ENCODE data around the gene MYO18B.

MYO18B gene

DNA sequence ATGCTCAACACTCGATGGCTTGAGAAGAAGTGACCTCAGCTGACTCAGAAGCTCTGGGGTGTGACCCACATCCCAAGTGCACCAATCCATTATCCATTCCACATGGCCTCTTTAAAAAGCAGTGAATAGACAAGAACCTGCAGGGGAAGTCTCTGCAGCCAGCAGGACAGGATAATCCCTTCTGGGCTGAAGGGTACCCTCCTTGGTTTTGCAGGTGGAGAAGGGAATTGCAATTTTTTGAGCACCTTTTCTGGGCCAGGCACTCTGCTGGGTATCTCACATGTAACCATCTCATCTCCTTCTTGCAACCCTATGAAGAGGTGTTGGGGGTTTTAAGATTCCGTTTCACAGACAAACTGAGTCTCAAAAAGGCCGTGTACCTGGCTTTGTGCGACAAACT lies 76.6 kb downstream of the MYO18B start:
- in situ Hi-C loops (cut with MboI; ENCODE audit: low sequenced_read_pairs), result no loop called here

DNA sequence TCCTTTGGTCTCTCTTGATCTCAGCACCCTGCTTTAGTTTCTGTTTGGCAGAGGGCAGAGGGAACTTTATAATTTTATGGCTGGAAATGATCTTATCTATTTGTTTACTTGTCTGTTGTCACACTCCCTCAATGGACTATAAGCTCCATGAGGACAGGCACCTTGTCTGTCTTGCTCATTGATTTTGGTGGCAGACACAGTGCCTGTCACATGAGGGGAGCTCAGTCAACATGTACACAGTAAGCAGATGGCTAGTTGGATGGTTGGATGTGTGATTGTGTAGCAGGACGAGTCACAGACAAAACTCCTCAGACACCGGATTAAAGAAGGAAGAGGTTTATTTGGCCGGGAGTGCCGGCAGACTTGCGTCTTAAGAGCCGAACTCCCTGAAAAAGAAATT lies 80.4 kb downstream of the MYO18B start:
- in situ Hi-C loops (cut with MboI; ENCODE audit: low sequenced_read_pairs), result no loop called here

DNA sequence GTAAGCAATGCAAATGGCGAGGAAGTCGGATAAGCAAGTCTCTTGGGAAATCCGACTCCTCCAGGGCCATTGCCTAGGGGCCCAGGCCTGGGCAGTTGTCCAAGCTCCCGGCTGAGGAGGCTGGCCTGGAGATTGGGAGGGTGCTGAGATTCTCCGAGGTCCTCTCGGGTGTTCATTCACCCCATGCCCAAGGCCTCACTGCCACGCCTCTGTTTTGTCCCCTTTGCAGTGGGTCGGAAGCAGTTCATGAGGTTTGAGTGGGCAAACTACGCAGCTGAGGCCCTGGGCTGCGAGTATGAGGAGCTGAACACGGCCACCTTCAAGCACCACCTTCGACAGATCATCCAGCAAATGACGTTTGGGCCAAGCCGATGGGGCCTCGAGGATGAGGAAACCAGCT lies 81.3 kb downstream of the MYO18B start:
- in situ Hi-C loops (cut with MboI; ENCODE audit: low sequenced_read_pairs), result no loop called here

GRCh38 chr22:25824828-25825423 lies 82.9 kb downstream of the MYO18B start:
- in situ Hi-C loops (cut with MboI; ENCODE audit: low sequenced_read_pairs), result no loop called here

- in situ Hi-C loops (cut with MboI; ENCODE audit: low sequenced_read_pairs), result no loop called here
Observed at GRCh38 chr22:25827415-25827814, 85.4 kb downstream of the MYO18B start.

- in situ Hi-C loops (cut with MboI; ENCODE audit: low sequenced_read_pairs), result no loop called here
Observed at GRCh38 chr22:25828422-25828821, 86.4 kb downstream of the MYO18B start.

GRCh38 chr22:25829237-25829636 lies 87.2 kb downstream of the MYO18B start:
- in situ Hi-C loops (cut with MboI; ENCODE audit: low sequenced_read_pairs), result no loop called here

- in situ Hi-C loops (cut with MboI; ENCODE audit: low sequenced_read_pairs), result no loop called here
Observed at GRCh38 chr22:25829808-25830777, 88.1 kb downstream of the MYO18B start.

GRCh38 chr22:25833091-25833490 lies 91.1 kb downstream of the MYO18B start:
- in situ Hi-C loops (cut with MboI; ENCODE audit: low sequenced_read_pairs), result no loop called here

DNA sequence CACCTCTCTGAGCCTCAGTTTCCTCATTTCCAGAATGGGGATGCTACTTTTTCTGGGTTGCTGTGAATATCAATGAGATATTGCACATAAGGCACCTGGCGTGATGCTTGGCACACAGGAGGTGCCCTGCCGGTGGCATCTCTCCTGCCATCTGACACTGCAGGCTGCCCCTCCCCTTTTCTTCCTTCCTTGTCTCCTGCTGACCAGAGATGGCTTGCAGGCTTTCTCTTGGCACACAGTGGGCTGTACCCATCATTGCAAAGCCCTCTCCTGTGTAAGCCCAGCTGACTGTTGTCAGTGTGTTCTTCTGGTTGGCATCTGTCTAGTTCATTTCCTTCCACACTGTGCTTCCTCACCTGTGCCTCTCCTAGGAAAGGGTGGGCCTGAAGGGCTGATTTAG lies 91.7 kb downstream of the MYO18B start:
- in situ Hi-C loops (cut with MboI; ENCODE audit: low sequenced_read_pairs), result no loop called here

GRCh38 chr22:25834490-25834889 lies 92.5 kb downstream of the MYO18B start:
- in situ Hi-C loops (cut with MboI; ENCODE audit: low sequenced_read_pairs), result no loop called here

DNA sequence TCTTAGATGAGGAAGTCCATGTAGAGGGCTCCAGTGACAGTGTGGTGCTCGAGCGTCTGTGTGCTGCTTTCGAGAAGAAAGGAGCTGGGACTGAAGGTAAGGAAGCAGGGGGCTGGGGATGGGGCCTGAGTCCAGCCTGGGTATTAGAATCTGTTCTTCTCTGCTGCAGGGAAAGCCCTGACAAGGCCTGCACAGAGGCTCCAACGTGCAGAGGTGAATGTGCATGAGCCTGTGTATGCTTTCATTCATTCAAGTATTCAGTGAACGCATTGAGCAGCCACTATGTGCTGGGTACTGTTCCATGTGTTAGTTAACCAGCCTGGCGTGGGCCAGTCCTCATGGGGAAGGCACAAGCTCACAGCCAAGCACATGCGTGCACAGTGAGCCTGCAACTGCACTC lies 93.4 kb downstream of the MYO18B start:
- in situ Hi-C loops (cut with MboI; ENCODE audit: low sequenced_read_pairs), result no loop called here

DNA sequence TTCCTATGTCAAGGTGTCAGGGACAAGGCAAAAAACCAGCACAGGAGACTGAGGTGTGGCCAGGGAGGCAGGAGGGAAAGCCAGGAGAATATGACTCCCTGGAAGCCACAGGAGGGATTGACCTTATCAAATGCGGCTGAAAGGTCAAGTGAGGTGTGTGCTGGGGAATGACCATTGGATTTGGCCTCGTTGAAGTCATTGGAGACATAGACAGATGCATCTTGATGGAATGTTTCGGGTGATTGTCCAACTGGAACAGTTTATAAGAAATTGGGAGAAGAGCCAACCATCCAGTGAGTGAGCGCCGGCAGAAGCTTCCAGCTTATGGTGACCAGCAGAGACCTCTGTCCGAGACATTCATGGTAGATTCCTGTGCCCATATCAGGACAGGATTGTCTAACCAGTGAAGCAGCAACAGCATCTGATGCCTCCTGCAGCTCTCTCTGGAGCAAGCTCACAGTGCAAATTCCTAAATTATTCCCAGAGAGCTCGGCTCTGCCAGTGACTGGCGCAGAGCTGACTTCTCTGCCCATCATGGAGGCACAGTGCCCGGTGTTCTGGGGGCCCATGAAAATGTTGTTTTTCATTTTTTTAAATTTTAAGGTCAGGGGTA lies 95.4 kb downstream of the MYO18B start:
- in situ Hi-C loops (cut with MboI; ENCODE audit: low sequenced_read_pairs), result no loop called here

DNA sequence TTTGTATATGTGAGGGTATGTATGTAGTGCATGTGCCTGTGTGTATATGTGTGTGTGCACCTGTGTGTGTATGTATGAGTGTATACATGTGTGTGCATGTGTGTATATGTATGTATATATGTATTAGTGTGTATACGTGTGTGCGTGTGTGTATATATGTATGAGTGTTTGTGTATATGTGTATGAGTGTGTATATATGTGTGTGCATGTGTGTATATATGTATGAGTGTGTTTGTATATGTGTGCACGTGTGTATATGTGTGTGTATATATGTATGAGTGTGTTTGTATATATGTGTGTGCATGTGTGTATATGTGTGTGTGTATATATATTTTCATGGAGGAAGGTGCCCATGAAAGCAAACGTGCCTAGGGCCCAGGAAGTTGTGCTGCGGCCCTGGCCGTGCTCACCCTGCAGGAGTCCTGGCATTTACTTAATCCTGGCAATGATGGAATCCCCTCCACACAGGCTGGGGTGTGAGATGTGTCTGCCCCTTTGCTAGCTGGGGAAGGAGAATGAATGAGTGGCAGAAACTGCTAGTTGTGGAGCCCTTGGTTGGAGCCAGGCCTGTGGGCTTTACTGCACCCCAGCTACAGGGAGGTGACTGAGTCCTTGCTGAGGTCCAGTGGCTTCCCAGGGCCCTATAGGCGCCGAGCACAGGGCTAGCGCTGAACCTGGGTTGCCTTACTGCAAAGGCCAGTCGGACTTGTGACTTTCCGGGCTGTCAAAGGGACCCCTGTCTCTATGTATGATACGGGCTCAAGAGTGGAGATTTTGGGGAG lies 97.2 kb downstream of the MYO18B start:
- in situ Hi-C loops (cut with MboI; ENCODE audit: low sequenced_read_pairs), result no loop called here

GRCh38 chr22:25839755-25840154 lies 97.8 kb downstream of the MYO18B start:
- in situ Hi-C loops (cut with MboI; ENCODE audit: low sequenced_read_pairs), result no loop called here

DNA sequence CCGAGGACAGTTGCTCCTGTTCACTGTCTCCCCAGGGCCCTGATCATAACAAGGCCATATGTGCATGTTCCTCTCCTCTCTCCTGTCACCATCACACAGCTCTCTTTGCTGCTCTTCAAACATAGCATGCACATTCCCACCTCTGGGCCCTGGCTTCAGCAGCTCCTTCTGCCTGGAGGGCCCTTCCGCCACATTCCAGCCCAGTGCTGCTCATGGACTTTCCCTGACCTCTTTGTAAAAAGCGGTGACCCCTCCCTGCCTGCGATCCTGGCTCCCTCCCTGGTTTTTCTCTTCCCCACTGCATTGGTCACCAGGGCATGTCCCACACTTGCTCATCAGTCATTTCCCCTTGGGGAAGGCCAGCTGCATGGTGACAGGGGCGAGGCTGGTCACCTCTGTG lies 98.2 kb downstream of the MYO18B start:
- in situ Hi-C loops (cut with MboI; ENCODE audit: low sequenced_read_pairs), result no loop called here

DNA sequence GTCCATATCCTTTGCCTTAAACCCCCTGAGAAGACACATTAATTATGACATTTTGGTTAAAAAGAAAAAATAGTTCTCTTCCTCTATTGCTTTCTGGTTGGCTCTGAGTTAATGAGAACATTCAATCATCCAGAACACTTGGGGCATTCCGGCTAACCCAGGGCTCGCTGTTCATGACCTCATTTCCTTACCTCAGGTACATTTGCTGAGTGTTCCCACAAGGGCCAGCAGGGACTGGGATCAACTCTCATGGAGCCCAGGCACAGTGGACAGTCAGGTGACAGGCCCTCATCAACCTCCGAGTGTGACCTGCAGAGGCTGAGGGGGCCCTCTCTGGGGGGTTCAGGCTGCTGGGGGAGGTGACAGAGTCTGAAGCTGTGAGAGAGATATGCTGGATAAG lies 98.9 kb downstream of the MYO18B start:
- in situ Hi-C loops (cut with MboI; ENCODE audit: low sequenced_read_pairs), result no loop called here

DNA sequence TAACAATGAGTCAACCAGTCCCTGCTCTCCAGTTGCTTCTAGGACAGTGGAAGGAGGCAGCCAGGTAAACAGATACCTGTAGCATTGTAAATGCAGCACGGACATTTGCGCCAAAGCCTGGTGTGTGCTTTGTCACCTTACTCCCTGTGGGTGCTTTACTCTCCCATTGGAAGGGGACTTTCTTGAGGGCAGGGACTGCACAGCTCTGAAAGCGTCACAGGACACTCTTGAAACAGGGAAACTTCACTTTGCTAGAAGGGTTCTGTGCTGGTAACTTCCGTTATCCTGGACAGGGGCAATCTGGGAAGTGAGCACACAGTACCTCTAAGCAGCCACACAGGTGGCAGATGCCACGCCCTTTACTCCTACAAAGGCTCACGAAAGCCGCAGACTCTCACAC lies 99.8 kb downstream of the MYO18B start:
- in situ Hi-C loops (cut with MboI; ENCODE audit: low sequenced_read_pairs), result no loop called here

DNA sequence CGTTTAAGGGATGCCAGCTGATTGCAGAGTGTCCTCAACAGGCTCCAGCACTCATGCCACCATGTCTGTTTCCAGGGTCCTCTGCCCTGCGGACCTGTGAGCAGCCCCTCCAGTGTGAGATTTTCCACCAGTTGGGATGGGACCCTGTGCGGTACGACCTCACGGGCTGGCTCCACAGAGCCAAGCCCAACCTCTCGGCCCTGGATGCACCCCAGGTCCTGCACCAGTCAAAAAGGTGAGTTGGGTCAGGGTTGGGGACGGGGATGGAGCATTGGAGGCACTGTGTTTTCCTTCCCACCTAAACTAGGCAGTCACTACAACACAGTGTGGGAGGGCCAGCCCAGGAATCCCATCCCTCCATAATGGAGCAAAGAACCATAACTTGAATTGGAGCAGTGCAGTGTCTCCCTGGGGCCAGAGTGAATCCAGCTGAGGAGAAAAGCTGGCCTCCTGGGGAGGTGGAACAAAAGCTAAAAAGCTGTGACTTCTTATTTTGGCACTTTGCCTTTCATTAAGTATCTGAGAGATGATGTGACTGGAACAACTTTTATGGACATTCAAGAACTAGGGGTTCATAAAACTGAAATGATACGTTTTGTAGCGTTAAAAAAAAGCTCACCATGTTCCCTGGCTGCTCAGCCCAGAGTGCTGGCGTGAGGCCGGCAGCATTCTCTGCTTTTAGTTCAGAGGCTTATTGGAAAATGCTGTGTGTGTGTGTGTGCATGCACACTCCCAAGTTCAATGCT lies 101.8 kb downstream of the MYO18B start:
- in situ Hi-C loops (cut with MboI; ENCODE audit: low sequenced_read_pairs), result no loop called here

DNA sequence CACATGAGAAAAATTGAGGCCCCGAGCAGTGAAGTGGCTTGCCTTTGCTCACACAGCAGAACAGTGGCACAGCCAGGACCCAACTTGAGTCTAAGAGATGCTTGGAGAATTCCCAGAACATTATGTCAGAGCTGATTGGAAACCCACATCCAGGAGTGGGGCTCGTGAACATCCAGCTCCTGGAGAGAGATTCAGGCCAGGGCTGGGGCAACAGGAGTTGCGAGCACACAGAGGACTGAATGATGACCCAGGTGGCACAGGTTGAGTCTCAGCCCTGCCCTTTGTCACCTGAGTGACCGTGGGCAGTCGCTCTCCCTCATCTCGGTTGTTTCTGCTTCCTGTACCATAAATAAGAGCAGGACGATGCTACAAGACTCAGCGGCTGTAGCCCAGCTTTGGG lies 102.6 kb downstream of the MYO18B start:
- in situ Hi-C loops (cut with MboI; ENCODE audit: low sequenced_read_pairs), result no loop called here
